Parietal lobe (tissue), 1 donor: ENCODE measurements around the gene C4orf51. TPM values are rescaled to one million over a fixed set of nuclear protein-coding genes. Genes with fewer than 3 reads are reported as not detected.

Experiments used
- total RNA-seq: library from RNA; depleted of rRNA; stranded (reverse); fragments of >200 nt; gene quantifications from one replicate; pipeline ENCODE4 v1.2.3, GENCODE V29; 2014

The C4orf51 gene
- total RNA-seq: not detected

GRCh38 chr4:145679991-145680455 is at the start of gene C4orf51:
C4orf51 (plus strand) TSS chr4:145680146; CDS start chr4:145680204, 58 bp downstream.

Other genes with a start within 250 kb of the C4orf51 start
- 41.0 TPM for gene SMAD1, start 198.3 kb upstream of the C4orf51 start, total RNA-seq
- 11.0 TPM for gene MMAA, start 60.8 kb upstream of the C4orf51 start, total RNA-seq